GM10847 (cell line): Measurements from ENCODE around the gene TRIM33.

Experiments used
- POLR2A ChIP-seq: IDR thresholded peaks from 2 replicates; pipeline ENCODE4 v1.6.1; 2011; ENCODE audit not compliant: insufficient read length; ENCODE audit errors: extremely low read depth

Gene TRIM33

DNA sequence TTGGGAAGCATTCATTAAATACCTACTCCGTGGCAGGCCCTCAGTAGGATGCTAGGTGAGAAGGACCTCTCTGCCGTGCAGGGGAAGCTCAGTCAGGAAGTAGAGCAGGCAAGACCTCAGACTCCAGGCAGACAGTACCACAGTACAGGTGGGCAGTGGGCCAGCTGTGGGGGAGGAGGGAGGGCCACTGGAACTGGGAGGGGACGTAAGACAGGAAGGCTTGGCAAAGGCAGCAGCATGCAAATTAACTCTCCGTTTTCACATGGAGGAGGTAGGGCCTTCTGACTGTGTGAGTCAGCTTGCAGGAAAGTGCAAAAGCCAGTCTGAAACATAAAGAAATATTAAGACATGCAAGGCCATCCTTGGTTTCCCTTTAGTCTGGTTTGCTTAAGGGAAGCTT is 157.7 kb downstream of the TRIM33 start:
- TF ChIP-seq POLR2A, result no peak

GRCh38 chr1:114352797-114353196 is 158.2 kb downstream of the TRIM33 start:
- TF ChIP-seq POLR2A, result no peak

DNA sequence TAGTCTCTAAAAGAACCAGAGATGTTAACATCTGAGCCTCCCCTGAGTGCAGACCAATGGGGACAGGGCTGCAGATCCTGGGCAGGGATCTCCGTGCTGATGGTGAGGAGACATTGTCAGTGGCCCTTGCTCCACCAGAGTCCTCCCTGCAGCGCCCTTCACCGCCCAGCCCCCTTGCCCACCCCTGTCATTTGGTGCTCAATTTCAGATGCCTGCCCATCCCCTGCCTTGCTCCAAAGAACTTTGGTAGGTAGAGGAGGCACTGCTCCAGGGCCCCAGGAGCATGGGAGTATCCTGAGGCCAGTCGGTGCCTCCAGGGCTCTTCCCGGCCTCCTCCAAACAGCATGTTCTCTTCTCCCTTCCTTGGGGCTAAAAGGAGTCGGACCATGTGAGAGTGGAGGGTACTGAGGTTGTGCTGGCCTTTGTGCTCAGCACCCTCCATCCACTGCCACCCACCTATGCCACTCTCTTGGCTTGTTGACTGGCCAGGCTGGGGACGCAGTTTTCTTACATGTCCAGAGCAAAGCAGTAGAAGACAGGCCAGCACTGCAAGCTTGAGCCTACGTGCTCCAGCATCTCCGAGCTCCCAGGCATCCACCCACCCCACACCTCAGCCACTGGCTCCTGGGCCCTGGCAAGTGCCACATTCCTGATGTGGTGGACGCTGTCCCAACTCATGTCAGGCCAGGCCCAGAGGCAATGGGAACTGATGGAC is 160.1 kb downstream of the TRIM33 start:
- TF ChIP-seq POLR2A, result no peak

- no peak for TF ChIP-seq POLR2A
Measured at GRCh38 chr1:114349891-114350605, 161.0 kb downstream of the TRIM33 start.

DNA sequence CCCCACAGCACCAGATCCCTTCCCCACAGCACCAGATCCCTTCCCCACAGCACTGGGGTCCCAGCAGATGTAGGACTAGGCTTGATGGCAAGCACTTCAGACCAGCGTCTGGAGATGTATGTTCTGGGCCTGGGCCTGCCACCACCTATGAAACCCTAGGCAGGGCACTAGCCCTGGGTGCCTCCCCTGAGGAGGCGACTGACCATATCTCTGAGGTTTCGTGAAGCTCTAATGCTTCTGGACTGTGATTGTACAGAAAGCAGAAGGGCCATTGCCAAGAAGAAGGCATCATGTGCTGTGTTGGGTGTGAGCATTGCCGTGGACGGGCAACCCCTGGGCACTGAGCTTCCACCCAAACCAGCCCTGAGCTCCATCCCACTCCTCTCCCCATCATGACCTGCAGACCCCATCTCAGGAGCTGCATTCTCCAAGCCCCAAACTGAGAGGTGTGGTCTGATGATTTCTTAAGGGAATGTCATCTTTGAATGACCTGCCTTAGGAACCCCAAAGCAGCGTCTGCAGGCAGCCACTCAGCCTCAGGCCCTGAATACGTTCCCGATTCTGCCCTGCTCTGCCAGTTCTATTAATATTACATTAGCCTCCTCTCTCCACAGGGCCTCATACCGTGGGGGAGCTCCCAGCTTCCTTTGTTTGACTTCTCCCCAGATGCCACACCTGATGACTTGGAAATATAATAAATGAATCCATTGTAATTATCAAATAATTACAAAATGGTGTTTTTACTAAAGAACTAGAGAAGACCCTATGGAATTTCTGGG is 163.4 kb downstream of the TRIM33 start:
- no peak for TF ChIP-seq POLR2A

GRCh38 chr1:114346480-114347029 is 164.4 kb downstream of the TRIM33 start:
- TF ChIP-seq POLR2A, result no peak

- TF ChIP-seq POLR2A, result no peak
Measured at GRCh38 chr1:114345930-114346479, 165.0 kb downstream of the TRIM33 start.

DNA sequence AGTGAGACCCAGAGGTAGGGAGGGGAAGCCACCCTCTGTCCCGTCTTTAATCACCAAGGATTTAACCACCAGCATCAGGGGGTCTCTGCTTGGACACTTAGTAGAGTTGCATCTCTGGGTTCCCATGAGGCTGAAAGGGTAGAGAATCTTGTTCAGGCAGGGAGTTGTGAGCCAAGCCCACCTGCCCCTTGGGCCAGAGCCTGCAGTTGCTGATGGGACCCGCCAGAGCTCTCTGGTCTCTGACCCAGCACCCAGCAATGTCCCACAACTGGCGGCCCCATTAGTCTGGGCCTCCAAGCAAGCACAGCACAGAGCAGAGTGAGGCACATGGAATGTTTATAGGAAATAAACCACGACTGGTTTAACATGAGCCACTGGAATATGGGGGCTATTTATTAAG is 166.3 kb downstream of the TRIM33 start:
- no peak for TF ChIP-seq POLR2A
